Right atrium auricular region (tissue), 2 donors: ENCODE data around the gene ADGRL3. TPM values are rescaled to one million over a fixed set of nuclear protein-coding genes. Genes with fewer than 3 reads are reported as not detected.
"Not testable (repeated sequence)": the region's sequence is repeated elsewhere in the genome, so short reads cannot be mapped to it uniquely, and the experiment has no call there.

Experiments used
- DNase-seq: peaks from one replicate; pipeline ENCODE4 v3.0.0-alpha.2; 2019; ENCODE audit warnings: low spot score
- H3K27ac ChIP-seq, 2 donors: fragments of 200-600 bp; sonication (generic); 1 replicate in 1 of 2; 2 replicates in 1 of 2; pipeline ENCODE4 v1.5.1; 2016 to 2019
- H3K27me3 ChIP-seq, 2 donors: fragments of 200-600 bp; sonication (generic); one replicate each; pipeline versions ENCODE4 v1.5.1 to v1.6.0; 2017 to 2019
- H3K36me3 ChIP-seq: fragments of 200-600 bp; sonication (generic); one replicate; pipeline ENCODE4 v1.5.1; 2016
- H3K4me1 ChIP-seq, 2 donors: fragments of 200-600 bp; sonication (generic); one replicate each; pipeline versions ENCODE4 v1.5.1 to v1.6.0; 2017 to 2019
- H3K4me3 ChIP-seq, 2 donors: fragments of 200-600 bp; sonication (generic); 1 replicate in 1 of 2; 2 replicates in 1 of 2; pipeline ENCODE4 v1.5.1; 2017 to 2019; ENCODE audit warnings: mild to moderate bottlenecking in 1 of 2, moderate library complexity in 1 of 2
- H3K9me3 ChIP-seq, 2 donors: fragments of 200-600 bp; sonication (generic); one replicate each; pipeline ENCODE4 v1.5.1; 2019
- total RNA-seq, 2 donors: library from RNA; depleted of rRNA; stranded (reverse); fragments of >200 nt; gene quantifications; one replicate each; pipeline ENCODE4 v1.1.0, GENCODE V29; 2016
- TF ChIP-seq, protein P1 (sequence below), 2 donors: fragments of 200-600 bp; sonication (generic); IDR thresholded peaks; one replicate each; pipeline ENCODE4 v1.5.1; 2019; ENCODE audit warnings: antibody characterized with exemption in 2 of 2

The ADGRL3 gene
- total RNA-seq, 2 donors from 2014 or later, result 0.86 to 1.9 TPM

DNA sequence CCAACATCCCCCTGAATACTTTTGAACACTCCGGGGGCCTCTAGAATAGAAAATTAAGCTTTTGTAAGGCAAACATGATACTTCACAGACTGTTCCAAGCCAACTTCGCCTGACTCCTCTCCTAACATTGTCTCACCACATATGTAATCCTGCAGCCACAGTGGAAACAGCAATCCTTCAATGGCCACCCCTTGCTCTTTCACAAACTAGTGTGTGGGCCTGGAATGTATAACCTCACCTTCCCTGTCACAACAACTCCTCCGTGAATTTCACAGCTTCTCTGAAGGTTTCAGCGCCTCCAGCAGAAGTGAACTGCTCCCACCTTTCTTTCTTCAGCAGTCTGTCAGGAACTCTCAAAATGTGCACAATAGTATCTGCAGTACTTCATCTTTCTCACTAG is 185.1 kb downstream of the ADGRL3 start:
- Histone ChIP-seq H3K4me1 (no peaks in the 10 kb centered on the region), H3K36me3 (no peaks in the 10 kb centered on the region), H3K27ac (no peak overlapping the region), H3K9me3 (no peaks in the 10 kb centered on the region), H3K27me3 (no peaks in the 10 kb centered on the region), H3K4me3 (no peak overlapping the region)
- DNase-seq, result no peak
- TF ChIP-seq, protein P1, sequence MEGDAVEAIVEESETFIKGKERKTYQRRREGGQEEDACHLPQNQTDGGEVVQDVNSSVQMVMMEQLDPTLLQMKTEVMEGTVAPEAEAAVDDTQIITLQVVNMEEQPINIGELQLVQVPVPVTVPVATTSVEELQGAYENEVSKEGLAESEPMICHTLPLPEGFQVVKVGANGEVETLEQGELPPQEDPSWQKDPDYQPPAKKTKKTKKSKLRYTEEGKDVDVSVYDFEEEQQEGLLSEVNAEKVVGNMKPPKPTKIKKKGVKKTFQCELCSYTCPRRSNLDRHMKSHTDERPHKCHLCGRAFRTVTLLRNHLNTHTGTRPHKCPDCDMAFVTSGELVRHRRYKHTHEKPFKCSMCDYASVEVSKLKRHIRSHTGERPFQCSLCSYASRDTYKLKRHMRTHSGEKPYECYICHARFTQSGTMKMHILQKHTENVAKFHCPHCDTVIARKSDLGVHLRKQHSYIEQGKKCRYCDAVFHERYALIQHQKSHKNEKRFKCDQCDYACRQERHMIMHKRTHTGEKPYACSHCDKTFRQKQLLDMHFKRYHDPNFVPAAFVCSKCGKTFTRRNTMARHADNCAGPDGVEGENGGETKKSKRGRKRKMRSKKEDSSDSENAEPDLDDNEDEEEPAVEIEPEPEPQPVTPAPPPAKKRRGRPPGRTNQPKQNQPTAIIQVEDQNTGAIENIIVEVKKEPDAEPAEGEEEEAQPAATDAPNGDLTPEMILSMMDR (IDR thresholded peaks at IDR 0.05), result no peak

DNA sequence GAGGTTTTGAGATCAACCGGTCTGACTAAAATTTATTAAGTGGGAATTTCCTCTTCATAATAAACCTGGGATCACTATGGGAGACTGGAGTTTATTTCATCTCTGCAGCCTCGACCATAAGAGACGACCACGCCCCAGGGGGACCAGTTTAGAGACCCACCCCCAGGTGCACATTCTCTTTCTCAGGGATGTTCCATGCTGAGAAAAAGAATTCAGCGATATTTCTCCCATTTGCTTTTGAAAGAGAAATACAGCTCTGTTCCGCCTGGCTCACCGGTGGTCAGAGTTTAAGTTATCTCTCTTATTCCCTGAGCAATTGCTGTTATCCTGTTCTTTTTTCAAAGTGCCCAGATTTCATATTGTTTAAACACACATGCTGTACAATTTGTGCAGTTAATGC is 187.2 kb downstream of the ADGRL3 start:
- not testable (repeated sequence) for H3K27ac ChIP-seq, H3K4me3 ChIP-seq, H3K27me3 ChIP-seq

DNA sequence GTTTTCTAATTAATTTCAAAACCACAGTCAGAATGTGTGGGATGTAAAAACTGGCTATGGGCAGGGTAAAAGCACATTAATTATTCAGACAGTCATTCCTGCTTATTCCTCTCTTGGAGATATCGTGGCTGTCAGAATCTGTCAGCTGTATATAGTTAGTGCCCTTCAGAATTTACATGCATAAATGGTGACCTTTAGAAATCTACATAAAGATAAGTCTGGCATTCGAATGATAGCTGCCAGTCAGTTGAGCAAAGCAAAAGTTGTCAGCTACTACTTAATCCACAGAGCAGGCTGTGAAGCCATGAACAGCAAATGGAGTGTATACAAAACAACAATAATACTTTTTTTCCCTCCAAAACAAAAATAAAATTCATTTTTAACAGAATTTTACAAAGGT is 189.5 kb downstream of the ADGRL3 start:
- H3K4me1 ChIP-seq, result no peaks in the 10 kb centered on the region
- no peaks in the 10 kb centered on the region for H3K36me3 ChIP-seq
- TF ChIP-seq, protein P1 (IDR thresholded peaks at IDR 0.05), result no peak
- DNase-seq, result no peak
- H3K4me3 ChIP-seq, result no peak overlapping the region
- H3K27me3 ChIP-seq, result no peaks in the 10 kb centered on the region
- no peaks in the 10 kb centered on the region for H3K9me3 ChIP-seq
- no peak overlapping the region for H3K27ac ChIP-seq

More for the DNA sequence above, 187.2 kb downstream of the ADGRL3 start:
- H3K36me3 ChIP-seq, H3K4me1 ChIP-seq, DNase-seq, H3K9me3 ChIP-seq: not testable (repeated sequence)

DNA sequence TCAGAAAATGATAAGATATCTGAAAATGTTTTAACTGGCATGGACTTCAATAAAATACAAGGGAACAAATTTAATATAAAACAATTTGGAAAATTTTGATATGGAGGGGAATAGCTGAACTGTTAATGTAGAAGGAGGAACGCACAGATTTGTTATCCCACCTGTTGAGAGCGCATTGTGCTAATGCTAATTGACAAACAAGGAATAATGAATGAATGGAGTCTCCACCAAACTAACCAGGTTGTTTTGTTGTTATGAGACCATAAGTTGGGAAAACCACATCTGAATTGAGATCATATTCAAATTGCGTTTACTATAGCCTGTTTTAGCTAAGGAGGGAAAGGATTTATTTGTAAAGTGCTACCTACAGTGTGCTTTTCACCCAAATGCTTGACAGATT is 195.6 kb downstream of the ADGRL3 start:
- no peaks in the 10 kb centered on the region for H3K36me3 ChIP-seq
- DNase-seq, result no peak
- H3K27me3 ChIP-seq, result no peaks in the 10 kb centered on the region

DNA sequence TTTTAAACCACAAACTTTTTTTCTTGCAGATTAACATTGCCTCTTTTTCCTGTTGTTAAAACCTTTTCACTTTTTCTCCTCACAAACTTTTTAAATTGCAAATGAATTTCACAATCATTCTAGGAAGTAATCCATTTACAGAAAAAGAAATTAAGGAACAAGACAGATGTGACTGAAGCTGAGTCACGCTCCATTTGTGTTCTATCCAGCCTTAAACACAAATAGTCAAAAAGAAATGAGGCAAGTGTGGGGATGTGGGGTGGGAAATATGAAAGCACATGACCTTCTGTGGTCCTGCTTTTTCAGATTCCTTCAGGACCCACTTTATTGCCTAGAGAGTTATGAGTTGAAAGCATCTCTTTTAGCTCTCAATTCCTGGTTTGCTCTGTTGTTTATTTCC is 197.0 kb downstream of the ADGRL3 start:
- Histone ChIP-seq H3K9me3 (no peaks in the 10 kb centered on the region), H3K4me3 (no peak overlapping the region), H3K27me3 (no peaks in the 10 kb centered on the region), H3K27ac (no peak overlapping the region), H3K36me3 (no peaks in the 10 kb centered on the region), H3K4me1 (no peaks in the 10 kb centered on the region)
- no peak for DNase-seq
- TF ChIP-seq, protein P1 (IDR thresholded peaks at IDR 0.05), result no peak

More for the DNA sequence above, 195.6 kb downstream of the ADGRL3 start:
- H3K4me1 ChIP-seq, result no peaks in the 10 kb centered on the region
- no peak overlapping the region for H3K4me3 ChIP-seq
- no peaks in the 10 kb centered on the region for H3K9me3 ChIP-seq
- TF ChIP-seq, protein P1 (IDR thresholded peaks at IDR 0.05), result no peak
- H3K27ac ChIP-seq, result no peak overlapping the region

DNA sequence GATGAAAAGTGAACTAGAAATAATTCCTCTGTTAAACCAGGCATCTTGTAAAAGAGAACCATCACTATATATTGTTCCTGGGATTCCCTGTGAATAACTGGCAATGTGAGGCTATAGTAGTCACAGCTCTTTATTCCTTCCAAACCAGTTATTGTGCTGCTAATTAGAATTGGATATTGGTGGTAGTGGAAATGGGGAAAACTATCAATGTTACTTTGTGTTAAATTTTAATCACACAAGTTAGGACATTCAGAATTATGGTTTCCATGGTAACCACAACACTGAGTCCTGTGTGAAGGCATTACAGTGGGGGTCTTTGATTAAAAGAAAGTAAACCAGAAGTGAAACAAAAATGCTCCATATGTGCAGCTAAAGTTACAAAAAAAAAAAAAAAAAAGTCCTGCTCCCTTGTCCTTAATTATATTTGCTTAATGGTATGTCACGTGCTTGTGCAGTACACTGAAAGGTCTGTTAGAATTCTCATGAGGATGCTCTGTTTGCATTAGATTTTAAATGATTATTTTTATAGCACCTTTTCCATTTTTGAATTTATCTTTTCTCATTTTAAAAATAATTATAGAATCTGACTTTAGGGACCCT is 200.4 kb downstream of the ADGRL3 start:
- TF ChIP-seq, protein P1 (IDR thresholded peaks at IDR 0.05), result no peak
- no peaks in the 10 kb centered on the region for H3K27me3 ChIP-seq
- DNase-seq, result no peak

More for the DNA sequence above, 200.4 kb downstream of the ADGRL3 start:
- H3K27ac ChIP-seq, result no peak overlapping the region
- H3K36me3 ChIP-seq, result no peaks in the 10 kb centered on the region
- H3K4me1 ChIP-seq, result no peaks in the 10 kb centered on the region
- H3K9me3 ChIP-seq, result no peaks in the 10 kb centered on the region
- no peak overlapping the region for H3K4me3 ChIP-seq
